IMR-90 (cell line): Measurements from ENCODE around the gene ZNF593OS.

ENCODE experiments used
- MAFK ChIP-seq: IDR thresholded peaks from 2 replicates; pipeline ENCODE4 v1.6.1; 2012; ENCODE audit warnings: low read depth, low read length, improper control_type of control experiment
- POLR2A ChIP-seq: IDR thresholded peaks from 2 replicates; pipeline ENCODE4 v1.6.1; 2012; ENCODE audit warnings: mild to moderate bottlenecking, low read depth, low read length
- RCOR1 ChIP-seq: IDR thresholded peaks from 2 replicates; pipeline ENCODE4 v1.6.1; 2012; ENCODE audit warnings: mild to moderate bottlenecking, low read length, improper control_type of control experiment; ENCODE audit not compliant: insufficient replicate concordance
- TF ChIP-seq, protein P1 (sequence below): conservative IDR thresholded peaks from 2 replicates; pipeline ENCODE4 v1.5.1; 2012; ENCODE audit warnings: mild to moderate bottlenecking, low read depth, low read length, improper control_type of control experiment
- TF ChIP-seq, protein P2 (sequence below): fragments of 150-350 bp; IDR thresholded peaks from 2 replicates; pipeline ENCODE4 v1.6.1; 2017; ENCODE audit warnings: mild to moderate bottlenecking, antibody characterized with exemption, low read length, low read depth

DNA sequence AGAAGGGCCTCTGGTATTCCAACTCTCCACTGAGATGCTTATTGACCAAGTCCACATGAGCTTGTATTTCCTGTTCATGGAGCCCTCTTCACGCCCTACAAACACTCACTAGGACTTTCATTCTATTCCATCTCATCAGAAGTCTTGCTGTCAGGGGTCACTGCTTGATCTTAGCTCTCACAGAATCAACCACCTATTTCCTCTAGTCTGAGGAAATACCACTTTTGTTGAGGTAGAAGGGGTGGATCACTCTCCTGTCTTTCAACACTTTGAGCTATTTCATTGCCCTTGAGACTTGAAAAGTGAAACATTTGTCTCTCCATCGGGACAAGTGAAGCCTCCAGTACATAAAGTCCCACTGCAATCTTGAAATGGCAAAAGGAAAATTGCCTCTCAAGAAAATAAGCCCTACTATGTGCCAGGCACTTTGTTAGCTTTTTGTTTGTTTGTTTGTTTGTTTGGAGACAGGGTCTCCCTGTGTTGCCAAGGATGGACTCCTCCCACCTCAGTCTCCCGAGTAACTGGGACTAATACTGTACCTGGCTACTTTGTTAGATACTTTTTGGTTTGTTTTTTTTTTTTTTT lies 32.6 kb downstream of the ZNF593OS start:
- TF ChIP-seq, protein P1, sequence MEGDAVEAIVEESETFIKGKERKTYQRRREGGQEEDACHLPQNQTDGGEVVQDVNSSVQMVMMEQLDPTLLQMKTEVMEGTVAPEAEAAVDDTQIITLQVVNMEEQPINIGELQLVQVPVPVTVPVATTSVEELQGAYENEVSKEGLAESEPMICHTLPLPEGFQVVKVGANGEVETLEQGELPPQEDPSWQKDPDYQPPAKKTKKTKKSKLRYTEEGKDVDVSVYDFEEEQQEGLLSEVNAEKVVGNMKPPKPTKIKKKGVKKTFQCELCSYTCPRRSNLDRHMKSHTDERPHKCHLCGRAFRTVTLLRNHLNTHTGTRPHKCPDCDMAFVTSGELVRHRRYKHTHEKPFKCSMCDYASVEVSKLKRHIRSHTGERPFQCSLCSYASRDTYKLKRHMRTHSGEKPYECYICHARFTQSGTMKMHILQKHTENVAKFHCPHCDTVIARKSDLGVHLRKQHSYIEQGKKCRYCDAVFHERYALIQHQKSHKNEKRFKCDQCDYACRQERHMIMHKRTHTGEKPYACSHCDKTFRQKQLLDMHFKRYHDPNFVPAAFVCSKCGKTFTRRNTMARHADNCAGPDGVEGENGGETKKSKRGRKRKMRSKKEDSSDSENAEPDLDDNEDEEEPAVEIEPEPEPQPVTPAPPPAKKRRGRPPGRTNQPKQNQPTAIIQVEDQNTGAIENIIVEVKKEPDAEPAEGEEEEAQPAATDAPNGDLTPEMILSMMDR, result no peak
- TF ChIP-seq, protein P2, sequence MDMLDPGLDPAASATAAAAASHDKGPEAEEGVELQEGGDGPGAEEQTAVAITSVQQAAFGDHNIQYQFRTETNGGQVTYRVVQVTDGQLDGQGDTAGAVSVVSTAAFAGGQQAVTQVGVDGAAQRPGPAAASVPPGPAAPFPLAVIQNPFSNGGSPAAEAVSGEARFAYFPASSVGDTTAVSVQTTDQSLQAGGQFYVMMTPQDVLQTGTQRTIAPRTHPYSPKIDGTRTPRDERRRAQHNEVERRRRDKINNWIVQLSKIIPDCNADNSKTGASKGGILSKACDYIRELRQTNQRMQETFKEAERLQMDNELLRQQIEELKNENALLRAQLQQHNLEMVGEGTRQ, result no peak
- TF ChIP-seq RCOR1 (no peak), POLR2A (no peak), MAFK (no peak)
